ENCODE results near the gene TCF4.

The TCF4 gene

GRCh38 chr18:55466789-55467188 lies 121.2 kb downstream of the TCF4 start:
- no peak for DNase-seq

GRCh38 chr18:55465313-55465712 lies 122.7 kb downstream of the TCF4 start:
- peak in 1 of 2 experiments; percentile 3 for DNase-seq

- no peak for DNase-seq
Measured at GRCh38 chr18:55464581-55464980, 123.4 kb downstream of the TCF4 start.

- DNase-seq = no peak
Measured at GRCh38 chr18:55462652-55463051, 125.3 kb downstream of the TCF4 start.

GRCh38 chr18:55461848-55462247 lies 126.1 kb downstream of the TCF4 start:
- no peak for DNase-seq

- DNase-seq = no peak
Measured at GRCh38 chr18:55458456-55459203, 129.4 kb downstream of the TCF4 start.

- DNase-seq = no peak
Measured at GRCh38 chr18:55457028-55457427, 131.0 kb downstream of the TCF4 start.

- DNase-seq = no peak
Measured at GRCh38 chr18:55455938-55456337, 132.1 kb downstream of the TCF4 start.

GRCh38 chr18:55453186-55453585 lies 134.8 kb downstream of the TCF4 start:
- no peak for DNase-seq

- DNase-seq = no peak
Measured at GRCh38 chr18:55452123-55452611, 135.8 kb downstream of the TCF4 start.

- no peak for DNase-seq
Measured at GRCh38 chr18:55449412-55450140, 138.4 kb downstream of the TCF4 start.

GRCh38 chr18:55448420-55448819 lies 139.6 kb downstream of the TCF4 start:
- no peak for DNase-seq

GRCh38 chr18:55447672-55448018 lies 140.3 kb downstream of the TCF4 start:
- DNase-seq = no peak

- no peak for DNase-seq
Measured at GRCh38 chr18:55446996-55447671, 140.9 kb downstream of the TCF4 start.

- no peak for DNase-seq
Measured at GRCh38 chr18:55444536-55444935, 143.5 kb downstream of the TCF4 start.

- no peak for DNase-seq
Measured at GRCh38 chr18:55443776-55444175, 144.2 kb downstream of the TCF4 start.

GRCh38 chr18:55442561-55442960 lies 145.4 kb downstream of the TCF4 start:
- no peak for DNase-seq

GRCh38 chr18:55440988-55441387 lies 147.0 kb downstream of the TCF4 start:
- DNase-seq = no peak

GRCh38 chr18:55439056-55439455 lies 148.9 kb downstream of the TCF4 start:
- no peak for DNase-seq

GRCh38 chr18:55435592-55435991 lies 152.4 kb downstream of the TCF4 start:
- DNase-seq = no peak

- no peak for DNase-seq
Measured at GRCh38 chr18:55433648-55434047, 154.3 kb downstream of the TCF4 start.

- DNase-seq = no peak
Measured at GRCh38 chr18:55433140-55433539, 154.9 kb downstream of the TCF4 start.

GRCh38 chr18:55432307-55433040 lies 155.5 kb downstream of the TCF4 start:
- no peak for DNase-seq
